ENCODE data around the gene SP110.
"Not testable (repeated sequence)": the region's sequence is repeated elsewhere in the genome, so short reads cannot be mapped to it uniquely, and the experiment has no call there.

SP110 gene

GRCh38 chr2:230131366-230131765 is 88.4 kb downstream of the SP110 start:
- H3K27ac ChIP-seq: no peak overlapping the region
- TF ChIP-seq CTCF (conservative IDR thresholded peaks at IDR 0.05): no peak

- H3K27ac ChIP-seq: no peak overlapping the region
- TF ChIP-seq CTCF (conservative IDR thresholded peaks at IDR 0.05): no peak
Observed at GRCh38 chr2:230130668-230131364, 89.0 kb downstream of the SP110 start.

DNA sequence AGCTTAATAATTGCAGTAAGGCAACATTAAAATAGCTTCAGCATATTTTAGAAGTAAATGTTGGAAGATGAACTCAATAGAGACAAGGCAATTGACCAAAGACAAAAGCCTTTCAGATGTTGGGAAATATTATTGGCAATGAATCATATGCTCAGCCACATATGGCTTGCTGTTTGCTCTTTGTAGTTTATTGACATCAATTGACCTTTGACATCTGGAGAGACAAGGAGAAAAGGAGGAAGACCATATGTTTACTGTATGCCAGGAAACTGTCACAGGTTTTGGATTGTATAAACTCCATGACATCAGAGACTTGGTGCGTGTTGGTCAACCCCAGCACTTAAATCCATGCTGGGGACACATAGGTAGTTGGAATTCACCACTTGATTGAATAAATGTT is 90.4 kb downstream of the SP110 start:
- peak overlapping the region; percentile 28; the same call in 1 of the 2 replicates for H3K27ac ChIP-seq
- TF ChIP-seq CTCF (conservative IDR thresholded peaks at IDR 0.05): no peak

DNA sequence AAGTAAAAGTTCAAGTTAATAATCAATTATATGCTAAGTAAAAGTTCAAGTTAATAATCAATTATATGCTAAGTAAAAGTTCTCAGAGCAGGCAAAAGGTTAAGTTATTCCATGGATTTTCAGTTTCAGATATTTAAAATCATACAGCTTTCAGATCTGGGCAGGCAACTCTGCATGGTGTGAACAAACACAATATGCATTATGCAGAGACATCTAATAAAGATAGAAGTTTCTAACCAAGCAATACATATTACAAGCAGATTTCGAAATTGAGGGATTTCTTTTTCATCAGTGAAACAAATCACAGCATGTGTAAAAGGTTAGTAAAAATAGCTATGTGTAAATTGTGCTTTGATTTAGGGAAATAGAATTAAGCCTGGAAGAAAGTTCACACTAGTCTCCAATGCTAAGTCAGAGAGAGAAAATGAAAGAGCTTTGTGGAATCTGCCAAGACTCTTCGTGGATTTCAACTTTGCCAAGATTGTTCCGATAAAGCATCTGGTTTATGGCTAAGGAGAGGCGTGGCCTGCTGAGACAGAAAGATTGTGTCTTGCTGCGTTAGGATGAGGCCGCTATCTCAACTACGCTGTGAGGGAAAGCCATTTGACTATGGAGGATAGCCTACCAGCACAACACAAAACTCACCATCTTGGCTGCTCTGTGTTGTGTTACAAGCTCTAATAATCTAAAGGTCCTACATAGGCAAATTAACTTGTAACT is 91.0 kb downstream of the SP110 start:
- peak overlapping the region; percentile 28; the same call in 1 of the 2 replicates for H3K27ac ChIP-seq
- TF ChIP-seq CTCF (conservative IDR thresholded peaks at IDR 0.05): no peak

DNA sequence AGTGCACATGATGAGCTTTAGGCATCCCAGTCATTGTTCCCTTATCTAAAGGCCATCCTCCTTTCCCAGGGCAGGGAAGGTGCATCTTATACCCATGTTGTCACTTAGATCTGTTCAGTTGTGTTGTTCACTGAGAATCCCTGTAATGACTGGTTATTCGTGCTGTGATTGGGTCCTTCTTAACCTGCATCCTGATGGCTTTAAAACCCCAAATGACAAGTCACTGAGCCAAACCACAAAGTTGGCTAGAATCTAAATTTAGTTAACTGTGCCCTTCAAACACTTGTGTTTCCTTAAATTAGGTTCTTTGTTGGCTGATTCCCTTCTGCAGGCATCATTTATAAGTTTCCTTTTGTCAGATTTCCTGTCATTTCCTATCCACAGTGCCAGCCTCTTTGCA is 92.6 kb downstream of the SP110 start:
- H3K27ac ChIP-seq: no peak overlapping the region
- no peak for TF ChIP-seq CTCF (conservative IDR thresholded peaks at IDR 0.05)

DNA sequence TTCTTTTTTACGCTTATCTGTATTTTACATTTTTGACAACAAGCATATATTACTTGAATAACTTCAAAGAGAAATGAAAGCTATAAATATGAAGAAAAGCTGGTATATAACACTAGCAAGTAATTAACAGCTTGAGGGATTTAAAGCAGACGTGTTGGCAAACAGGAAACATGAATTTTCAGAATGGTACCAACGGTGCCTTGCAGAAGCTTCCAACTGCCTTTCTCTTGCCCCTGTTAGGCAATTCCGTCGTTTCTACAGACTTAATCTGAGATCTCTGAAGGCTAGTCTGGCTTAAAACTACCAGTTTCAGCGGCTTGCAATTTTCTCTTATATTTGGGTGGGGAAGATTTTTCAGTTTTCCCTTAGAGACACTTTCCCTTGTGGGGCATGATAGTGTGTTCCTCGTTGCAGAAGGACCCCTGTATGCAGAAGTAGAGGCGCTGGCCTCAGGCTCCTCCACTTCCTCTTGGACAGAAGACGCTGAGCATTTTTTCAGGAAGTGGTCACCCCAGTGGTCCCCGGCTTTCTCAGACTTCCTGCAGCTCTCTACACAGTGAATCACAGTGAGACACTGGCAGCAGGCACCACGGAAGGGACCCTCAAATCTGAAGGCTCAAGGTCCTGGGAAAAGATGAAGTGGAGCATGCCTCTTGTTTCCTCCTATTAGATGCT is 94.9 kb downstream of the SP110 start:
- no peak overlapping the region for H3K27ac ChIP-seq
- no peak for TF ChIP-seq CTCF (conservative IDR thresholded peaks at IDR 0.05)

- no peak overlapping the region for H3K27ac ChIP-seq
- TF ChIP-seq CTCF (conservative IDR thresholded peaks at IDR 0.05): no peak
Observed at GRCh38 chr2:230124235-230124634, 95.5 kb downstream of the SP110 start.

- H3K27ac ChIP-seq: not testable (repeated sequence)
Observed at GRCh38 chr2:230120376-230120775, 99.4 kb downstream of the SP110 start.

DNA sequence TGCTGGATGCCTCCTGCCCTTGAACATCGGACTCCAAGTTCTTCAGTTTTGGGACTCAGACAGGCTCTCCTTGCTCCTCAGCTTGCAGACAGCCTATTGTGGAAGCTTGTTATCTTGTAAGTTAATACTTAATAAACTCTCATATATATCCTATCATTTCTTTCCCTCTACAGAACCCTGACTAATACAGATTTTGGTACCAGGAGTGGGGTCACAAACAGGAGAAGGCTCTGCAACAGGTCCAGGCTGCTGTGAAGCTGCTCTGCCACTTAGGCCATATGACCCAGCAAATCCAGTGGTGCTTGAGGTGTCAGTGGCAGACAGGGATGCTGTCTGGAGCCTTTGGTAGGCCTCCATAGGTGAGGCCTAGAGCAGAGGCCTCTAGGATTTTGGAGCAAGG is 100.0 kb downstream of the SP110 start:
- H3K27ac ChIP-seq: not testable (repeated sequence)

Data from VCaP (cell line).